ENCODE measurements around the gene RGS10.

RGS10 gene

GRCh38 chr10:119473771-119474170 is 68.7 kb downstream of the RGS10 start:
- TF ChIP-seq, protein P1, sequence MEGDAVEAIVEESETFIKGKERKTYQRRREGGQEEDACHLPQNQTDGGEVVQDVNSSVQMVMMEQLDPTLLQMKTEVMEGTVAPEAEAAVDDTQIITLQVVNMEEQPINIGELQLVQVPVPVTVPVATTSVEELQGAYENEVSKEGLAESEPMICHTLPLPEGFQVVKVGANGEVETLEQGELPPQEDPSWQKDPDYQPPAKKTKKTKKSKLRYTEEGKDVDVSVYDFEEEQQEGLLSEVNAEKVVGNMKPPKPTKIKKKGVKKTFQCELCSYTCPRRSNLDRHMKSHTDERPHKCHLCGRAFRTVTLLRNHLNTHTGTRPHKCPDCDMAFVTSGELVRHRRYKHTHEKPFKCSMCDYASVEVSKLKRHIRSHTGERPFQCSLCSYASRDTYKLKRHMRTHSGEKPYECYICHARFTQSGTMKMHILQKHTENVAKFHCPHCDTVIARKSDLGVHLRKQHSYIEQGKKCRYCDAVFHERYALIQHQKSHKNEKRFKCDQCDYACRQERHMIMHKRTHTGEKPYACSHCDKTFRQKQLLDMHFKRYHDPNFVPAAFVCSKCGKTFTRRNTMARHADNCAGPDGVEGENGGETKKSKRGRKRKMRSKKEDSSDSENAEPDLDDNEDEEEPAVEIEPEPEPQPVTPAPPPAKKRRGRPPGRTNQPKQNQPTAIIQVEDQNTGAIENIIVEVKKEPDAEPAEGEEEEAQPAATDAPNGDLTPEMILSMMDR (IDR thresholded peaks at IDR 0.05; ENCODE audit: extremely low read depth, missing control alignments), result no peak
- no peak for DNase-seq (ENCODE audit: low spot score)

- DNase-seq (ENCODE audit: low spot score), result no peak
- TF ChIP-seq, protein P1 (IDR thresholded peaks at IDR 0.05; ENCODE audit: extremely low read depth, missing control alignments), result no peak
These were observed 71.4 kb downstream of the RGS10 start for GRCh38 chr10:119470920-119471702.

GRCh38 chr10:119469846-119470245 is 72.7 kb downstream of the RGS10 start:
- TF ChIP-seq, protein P1 (IDR thresholded peaks at IDR 0.05; ENCODE audit: extremely low read depth, missing control alignments), result no peak
- no peak for DNase-seq (ENCODE audit: low spot score)

DNA sequence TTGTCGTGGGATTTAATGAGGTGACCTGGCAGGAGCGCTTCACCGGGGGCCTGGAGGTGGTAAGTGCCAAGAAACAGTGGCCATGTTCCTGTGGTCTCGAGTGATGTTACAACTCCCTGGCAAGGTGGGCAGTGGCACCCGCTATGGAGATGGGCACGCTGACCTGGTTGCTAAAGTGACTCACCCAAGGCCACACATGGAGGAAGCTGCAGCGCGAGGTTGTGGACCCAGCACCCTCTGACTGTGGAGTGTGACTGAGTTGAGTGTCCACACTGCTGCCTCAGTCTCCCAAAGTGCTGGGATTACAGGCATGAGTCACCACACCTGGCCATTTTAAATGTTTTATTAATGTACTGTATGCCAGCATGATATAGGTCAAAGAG is 73.2 kb downstream of the RGS10 start:
- DNase-seq (ENCODE audit: low spot score), result no peak
- TF ChIP-seq, protein P1 (IDR thresholded peaks at IDR 0.05; ENCODE audit: extremely low read depth, missing control alignments), result no peak

DNA sequence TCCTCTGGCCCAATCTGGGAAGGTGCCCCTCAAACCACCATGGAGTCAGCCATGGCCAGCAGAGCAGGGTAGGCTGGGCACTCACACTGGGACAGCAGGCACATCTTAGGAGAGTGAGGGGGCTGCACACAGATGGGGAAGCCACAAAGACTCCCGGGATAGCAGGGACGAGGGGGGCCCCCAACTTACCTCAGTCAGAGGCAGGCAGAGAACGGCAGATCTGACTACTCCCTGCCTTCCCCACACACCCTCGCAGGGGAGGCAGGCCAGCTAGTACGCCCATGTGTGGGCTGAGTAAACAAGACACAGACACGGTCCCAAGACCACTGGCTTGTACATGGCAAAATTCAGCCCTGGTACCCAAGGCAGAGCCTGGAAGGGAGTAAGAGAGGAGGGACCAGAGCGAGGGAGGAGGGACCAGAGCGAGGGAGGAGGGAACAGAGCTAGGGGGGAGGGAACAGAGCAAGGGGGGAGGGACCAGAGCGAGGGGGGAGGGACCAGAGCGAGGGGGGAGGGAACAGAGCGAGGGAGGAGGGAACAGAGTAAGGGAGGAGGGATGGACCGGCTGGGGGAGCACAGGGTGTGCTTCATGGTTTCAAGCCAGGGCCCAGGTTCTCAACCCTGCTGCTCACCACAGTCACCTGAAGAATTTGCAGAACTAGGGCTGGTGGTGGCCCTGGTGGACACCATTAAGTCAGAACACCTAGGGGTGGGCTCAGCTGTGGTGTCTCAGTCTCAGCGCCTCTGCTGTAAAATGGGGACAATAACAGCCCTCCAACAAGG is 73.8 kb downstream of the RGS10 start:
- no peak for DNase-seq (ENCODE audit: low spot score)
- TF ChIP-seq, protein P1 (IDR thresholded peaks at IDR 0.05; ENCODE audit: extremely low read depth, missing control alignments), result no peak

DNA sequence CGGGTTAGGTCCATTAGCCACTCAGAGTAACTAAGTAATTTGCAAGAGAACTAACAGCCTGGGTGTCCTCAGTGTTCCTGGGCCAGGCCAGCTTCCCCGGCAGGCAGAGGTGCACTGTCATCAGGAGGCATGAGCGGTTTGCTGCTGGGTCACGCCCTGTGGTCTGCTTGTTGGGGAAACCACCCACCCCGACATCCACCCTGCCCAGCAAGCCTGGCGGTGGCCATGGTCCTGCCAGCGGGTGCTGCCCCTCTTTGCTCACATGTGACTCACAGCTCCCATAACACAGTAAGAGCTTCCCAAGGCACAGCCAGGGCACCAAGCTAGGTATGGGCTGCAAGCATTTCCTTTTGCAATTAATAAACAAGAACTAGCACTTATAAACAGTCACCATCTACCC is 75.9 kb downstream of the RGS10 start:
- no peak for DNase-seq (ENCODE audit: low spot score)

More for the DNA sequence above, 75.9 kb downstream of the RGS10 start:
- TF ChIP-seq, protein P1 (IDR thresholded peaks at IDR 0.05; ENCODE audit: extremely low read depth, missing control alignments), result no peak

Measured in GM20000 (cell line).